Right ventricle myocardium inferior (tissue), 1 donor: ENCODE data around the gene MIF. TPM values are rescaled to one million over a fixed set of nuclear protein-coding genes. Genes with fewer than 3 reads are reported as not detected.
A peak's percentile ranks its signal among the peaks of the same experiment; 100 is the strongest.
"Not testable (repeated sequence)": the region's sequence is repeated elsewhere in the genome, so short reads cannot be mapped to it uniquely, and the experiment has no call there.

ENCODE experiments used
- ATAC-seq: fragments of 200-7000 bp; cut with Tn5 transposase; one replicate; pipeline ENCODE4 v1.9.1; 2020; ENCODE audit warnings: mild to moderate bottlenecking, moderate library complexity
- DNase-seq: peaks from one replicate; pipeline ENCODE4 v3.0.0; 2021; ENCODE audit errors: missing footprints
- intact Hi-C: fragments of 100-400 bp; cut with DNase I; formaldehyde crosslinking; loops from one replicate; pipeline ENCODE4 v1.11.0; 2022
- long read RNA-seq: library from polyadenylated mRNA; unstranded; transcript quantifications from one replicate; pipeline ENCODE4 v2.0.0, GENCODE V29; 2021
- total RNA-seq: library from RNA; stranded (reverse); fragmentation: NEBNext Ultra II Directional; extraction: Animal tissue kit (Norgen Biotek cat#: 25700); gene quantifications from one replicate; pipeline ENCODE4 v1.2.1, GENCODE V29; 2021
- donor health status: DM: no; HTN: yes; CAD: no; lungs with severe emphysema.

MIF gene
- total RNA-seq = 272 TPM
- long read RNA-seq, transcript MIF-201 (3 exons, 939 nt) = major isoform, 97 of 98 reads
- long read RNA-seq, partial matches to known transcripts = 0 of 98 reads
- long read RNA-seq, other reads (novel, unspliced or antisense) = 0 of 98 reads

DNA sequence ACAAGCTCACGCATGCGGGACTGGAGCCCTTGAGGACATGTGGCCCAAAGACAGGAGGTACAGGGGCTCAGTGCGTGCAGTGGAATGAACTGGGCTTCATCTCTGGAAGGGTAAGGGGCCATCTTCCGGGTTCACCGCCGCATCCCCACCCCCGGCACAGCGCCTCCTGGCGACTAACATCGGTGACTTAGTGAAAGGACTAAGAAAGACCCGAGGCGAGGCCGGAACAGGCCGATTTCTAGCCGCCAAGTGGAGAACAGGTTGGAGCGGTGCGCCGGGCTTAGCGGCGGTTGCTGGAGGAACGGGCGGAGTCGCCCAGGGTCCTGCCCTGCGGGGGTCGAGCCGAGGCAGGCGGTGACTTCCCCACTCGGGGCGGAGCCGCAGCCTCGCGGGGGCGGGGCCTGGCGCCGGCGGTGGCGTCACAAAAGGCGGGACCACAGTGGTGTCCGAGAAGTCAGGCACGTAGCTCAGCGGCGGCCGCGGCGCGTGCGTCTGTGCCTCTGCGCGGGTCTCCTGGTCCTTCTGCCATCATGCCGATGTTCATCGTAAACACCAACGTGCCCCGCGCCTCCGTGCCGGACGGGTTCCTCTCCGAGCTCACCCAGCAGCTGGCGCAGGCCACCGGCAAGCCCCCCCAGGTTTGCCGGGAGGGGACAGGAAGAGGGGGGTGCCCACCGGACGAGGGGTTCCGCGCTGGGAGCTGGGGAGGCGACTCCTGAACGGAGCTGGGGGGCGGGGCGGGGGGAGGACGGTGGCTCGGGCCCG, at the start of gene MIF:
Gene MIF, plus strand, starts transcription at position 439 of the 765 bp plus-strand sequence. Its CDS starts 92 bp downstream, at position 531.
- intact Hi-C loops = loop anchor here (2.0 kb wide), 1 partner anchor 21 kb away; no protein-coding TSS in a partner anchor
- peak; percentile 97 for DNase-seq
- peak; percentile 94 for ATAC-seq

DNA sequence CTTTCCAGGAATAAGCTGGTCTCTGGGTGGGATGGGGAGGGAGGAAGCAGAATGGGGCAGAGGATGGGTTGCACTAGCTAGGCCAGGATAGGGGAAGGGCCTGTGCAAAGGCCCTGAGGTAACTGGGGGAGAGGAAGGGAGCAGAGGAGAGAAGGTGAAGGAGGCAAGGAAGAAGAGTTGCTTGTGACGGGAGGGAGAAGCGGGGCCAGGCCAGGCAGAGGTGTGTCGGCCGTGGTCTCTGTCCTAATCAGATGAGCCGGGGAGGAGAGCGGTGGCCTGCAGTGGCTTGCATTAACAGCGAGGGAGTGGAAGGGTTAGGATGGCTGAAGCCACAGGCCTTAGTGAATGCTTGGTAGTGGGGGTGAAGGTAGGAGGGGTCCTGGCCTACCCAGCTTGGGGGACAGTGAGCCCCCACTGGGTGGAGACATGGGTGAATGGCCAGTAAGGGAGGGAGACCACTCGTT, 49.4 kb upstream of the MIF start:
- intact Hi-C loops = loop anchor here (5.0 kb wide), 4 partner anchors 57 to 322 kb away; partner anchors contain the start of genes CHCHD10 and SMARCB1
- no peak for ATAC-seq
- DNase-seq = peak; percentile 40

DNA sequence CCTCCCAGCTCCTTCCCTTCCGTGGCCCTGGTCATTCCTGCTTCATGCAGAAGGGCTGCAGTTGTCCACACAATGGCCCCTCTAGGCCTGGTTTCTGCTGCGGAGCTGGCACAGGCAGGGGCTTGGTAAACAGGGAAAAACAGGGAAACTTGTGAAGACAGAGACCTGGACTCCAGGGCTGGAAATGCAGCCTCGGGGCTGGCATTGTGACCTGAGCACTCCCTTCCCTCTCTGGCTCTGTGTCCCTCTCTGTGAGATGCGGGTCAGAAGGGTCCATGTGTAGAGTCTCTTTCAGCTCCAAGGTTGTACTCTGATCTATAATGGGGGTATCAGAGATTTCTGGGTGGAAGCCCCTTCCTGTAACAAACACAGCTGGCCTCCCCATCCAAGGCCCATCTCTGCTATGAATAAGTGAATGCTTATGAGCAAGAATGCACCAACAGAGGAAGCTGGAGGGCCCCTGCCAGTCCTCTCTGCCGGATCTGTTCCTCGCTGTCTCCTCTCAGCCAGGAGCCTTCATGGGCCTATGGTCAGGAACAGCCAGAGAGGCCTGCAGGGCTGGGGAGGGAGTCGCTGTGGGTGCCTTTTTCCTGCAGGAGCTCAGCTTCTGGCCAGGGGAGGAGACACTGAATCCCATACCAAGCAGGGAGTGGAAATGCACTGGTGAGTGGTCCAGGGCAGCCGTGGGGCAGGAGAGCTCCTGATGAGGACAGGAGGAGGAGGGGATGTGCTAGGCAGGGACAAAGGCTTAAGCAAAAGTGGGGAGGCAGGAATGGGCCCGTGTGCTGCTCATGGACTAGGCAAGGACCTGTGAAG, 48.7 kb upstream of the MIF start:
- intact Hi-C loops = loop anchor here (5.0 kb wide), 4 partner anchors 58 to 323 kb away; partner anchors contain the start of genes CHCHD10 and SMARCB1
- DNase-seq = peak; percentile 48
- no peak for ATAC-seq

DNA sequence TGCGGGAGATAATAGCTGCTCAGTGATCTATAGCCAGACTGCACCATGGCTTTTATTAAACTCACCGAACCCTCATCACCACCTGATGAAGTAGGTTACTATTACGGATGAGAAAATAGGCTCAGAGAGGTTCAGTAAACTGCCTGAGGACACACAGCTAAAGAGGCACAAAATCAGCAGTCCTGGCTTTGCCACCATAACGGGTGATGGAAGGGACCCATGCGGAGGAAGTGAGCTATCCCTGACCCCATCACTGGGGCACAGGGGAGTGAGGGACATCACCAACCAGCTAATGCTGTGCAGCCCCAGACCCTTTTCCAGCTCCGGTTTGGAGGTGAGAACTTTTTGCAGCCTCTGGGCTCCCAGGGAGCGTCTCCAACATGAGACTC, 48.1 kb upstream of the MIF start:
- ATAC-seq (no peak), DNase-seq (no peak)
- intact Hi-C loops = loop anchor here (5.0 kb wide), 4 partner anchors 59 to 324 kb away; partner anchors contain the start of genes CHCHD10 and SMARCB1

DNA sequence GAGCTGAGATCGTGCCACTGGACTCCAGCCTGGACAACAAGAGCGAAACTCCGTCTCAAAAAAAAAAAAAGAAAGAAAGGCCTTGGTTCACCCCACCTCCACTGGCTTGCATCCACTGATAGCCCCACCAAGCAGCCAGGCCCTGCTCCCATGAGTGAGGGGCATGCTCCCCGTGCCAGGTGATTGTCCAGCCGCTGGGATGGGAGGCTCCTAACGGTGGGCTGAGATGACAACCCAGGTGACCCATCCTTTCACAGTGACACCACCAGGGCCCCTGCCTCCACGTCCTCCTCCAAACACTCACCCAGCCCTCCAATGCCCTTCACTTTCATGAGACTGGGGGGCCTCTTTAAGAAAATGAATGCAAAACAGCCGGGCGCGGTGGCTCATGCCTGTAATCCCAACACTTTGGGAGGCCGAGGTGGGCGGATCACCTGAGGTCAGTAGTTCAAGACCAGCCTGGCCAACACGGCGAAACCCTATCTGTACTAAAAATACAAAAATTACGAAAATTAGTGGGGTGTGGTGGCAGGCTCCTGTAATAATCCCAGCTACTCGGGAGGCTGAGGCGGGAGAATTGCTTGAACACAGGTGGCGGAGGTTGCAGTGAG, 46.8 kb upstream of the MIF start:
- intact Hi-C loops = loop anchor here (5.0 kb wide), 4 partner anchors 60 to 325 kb away; partner anchors contain the start of genes CHCHD10 and SMARCB1
- ATAC-seq (no peak), DNase-seq (peak; percentile 20)

DNA sequence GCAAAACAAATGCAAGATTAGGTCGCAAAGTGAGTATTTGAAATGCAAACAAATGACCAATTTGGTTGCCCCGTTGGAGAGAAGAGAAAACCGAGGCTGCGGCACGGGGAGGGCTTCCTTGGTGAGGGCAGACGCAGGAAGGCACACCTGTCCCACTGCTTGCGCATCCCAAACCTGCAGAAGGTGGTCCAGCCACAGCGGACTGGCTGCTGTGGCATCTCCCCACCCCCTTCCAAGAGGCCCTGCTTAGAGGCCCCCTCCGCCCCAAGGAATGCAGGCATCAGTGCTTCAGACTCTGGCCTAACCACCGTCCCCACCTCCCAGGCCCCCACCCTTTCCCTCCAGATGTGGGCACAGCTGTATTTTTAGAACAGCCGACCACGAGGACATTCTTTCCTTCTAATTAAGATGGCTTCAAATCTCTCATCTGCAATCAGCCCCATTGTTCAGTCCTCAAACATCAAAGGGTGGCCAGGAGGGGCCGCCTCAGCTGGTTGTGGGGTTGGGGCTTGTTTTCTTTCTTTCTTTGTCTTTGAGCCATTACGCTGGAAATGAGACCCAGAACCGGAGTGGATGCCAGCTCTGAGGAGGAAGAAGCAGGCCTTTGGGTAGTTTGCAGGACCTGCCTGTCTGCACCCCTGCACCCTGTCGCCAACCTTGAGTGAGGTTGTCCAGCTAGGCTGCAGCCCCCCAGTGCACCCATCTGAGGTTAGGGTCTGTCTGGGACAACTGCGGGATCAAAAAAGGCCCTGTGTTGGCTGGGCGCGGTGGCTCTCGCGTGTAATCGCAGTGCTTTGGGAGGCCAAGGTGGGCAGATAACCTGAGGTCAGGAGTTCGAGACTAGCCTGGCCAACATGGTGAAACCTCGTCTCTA, 46.0 kb upstream of the MIF start:
- intact Hi-C loops = loop anchor here (5.0 kb wide), 4 partner anchors 61 to 326 kb away; partner anchors contain the start of genes CHCHD10 and SMARCB1
- ATAC-seq (no peak), DNase-seq (no peak)

DNA sequence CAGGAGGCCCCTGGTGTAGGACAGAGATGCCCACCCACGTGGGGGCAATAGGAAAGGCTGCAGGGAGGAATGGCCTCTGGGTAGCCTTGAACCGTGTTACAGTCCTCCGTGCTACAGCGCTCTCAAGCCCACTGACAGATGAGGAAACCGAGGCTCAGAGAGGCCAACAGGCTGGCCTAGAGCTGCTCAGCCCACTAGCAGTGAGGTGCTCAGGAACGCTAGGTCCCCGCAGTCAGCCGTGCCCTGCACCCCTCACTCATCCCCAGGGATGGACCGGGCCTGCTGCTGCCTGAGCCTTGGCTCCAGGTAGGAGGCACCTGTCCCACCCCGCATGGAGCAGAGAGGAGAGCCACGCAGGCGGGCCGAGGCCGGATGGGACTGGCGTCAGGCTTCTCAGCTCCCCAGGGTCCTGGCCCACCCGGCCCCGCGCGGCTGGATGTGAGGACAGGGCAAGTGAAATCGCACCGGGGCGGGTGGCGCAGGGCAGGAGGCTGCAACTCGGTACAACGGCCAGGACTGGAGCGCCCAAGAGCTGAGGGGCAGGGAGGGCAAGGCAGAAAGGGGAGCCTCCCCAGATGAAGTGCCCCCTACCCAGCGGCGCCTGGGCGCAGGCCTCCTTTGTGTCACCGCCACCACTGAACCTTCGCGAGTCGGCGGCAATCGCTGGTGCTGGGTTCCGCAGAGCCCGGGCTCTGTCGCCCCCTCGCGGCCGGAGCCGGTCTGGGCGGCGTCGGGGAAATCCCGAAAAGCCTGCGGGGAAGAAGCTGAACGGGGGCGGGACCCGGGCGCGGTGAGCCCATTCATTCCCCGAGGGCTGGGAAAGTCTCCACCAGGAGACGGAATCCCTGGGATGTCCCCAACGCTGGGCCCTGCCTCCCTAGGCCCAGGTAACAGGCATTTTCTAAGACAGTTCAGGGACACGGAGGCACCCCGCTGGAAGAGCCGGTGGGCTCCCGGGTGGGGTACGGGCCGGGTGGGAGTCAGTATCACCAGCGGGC, 44.9 kb upstream of the MIF start:
- DNase-seq (peak; percentile 92), ATAC-seq (peak; percentile 45)
- intact Hi-C loops = loop anchor here (5.0 to 10.0 kb wide), 5 partner anchors 62 to 535 kb away; partner anchors contain the start of genes CHCHD10 and SMARCB1

DNA sequence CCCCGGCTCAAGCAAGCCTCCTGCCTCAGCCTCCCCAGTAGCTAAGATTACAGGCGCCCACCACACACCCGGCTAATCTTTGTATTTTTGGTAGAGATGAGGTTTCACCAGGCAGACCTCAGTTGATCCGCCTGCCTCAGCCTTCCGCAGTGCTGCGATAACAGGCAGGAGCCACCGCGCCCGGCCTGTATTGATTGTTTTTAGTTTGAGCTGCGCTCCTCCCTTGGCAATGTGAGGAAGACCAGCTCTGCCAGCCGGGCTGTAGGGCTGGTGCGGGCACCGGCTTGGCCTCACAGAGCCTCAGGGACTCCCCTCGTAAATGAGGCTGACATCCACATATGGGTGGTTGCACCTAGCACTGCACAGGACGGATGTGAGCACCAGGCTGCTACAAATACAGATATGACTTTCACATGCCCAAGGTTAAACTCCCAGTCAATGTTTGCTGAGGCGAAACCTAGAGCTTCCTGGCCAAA, 44.0 kb upstream of the MIF start:
- DNase-seq (no peak), ATAC-seq (no peak)
- intact Hi-C loops = loop anchor here (10.0 kb wide), 1 partner anchor 535 kb away; no protein-coding TSS in a partner anchor

DNA sequence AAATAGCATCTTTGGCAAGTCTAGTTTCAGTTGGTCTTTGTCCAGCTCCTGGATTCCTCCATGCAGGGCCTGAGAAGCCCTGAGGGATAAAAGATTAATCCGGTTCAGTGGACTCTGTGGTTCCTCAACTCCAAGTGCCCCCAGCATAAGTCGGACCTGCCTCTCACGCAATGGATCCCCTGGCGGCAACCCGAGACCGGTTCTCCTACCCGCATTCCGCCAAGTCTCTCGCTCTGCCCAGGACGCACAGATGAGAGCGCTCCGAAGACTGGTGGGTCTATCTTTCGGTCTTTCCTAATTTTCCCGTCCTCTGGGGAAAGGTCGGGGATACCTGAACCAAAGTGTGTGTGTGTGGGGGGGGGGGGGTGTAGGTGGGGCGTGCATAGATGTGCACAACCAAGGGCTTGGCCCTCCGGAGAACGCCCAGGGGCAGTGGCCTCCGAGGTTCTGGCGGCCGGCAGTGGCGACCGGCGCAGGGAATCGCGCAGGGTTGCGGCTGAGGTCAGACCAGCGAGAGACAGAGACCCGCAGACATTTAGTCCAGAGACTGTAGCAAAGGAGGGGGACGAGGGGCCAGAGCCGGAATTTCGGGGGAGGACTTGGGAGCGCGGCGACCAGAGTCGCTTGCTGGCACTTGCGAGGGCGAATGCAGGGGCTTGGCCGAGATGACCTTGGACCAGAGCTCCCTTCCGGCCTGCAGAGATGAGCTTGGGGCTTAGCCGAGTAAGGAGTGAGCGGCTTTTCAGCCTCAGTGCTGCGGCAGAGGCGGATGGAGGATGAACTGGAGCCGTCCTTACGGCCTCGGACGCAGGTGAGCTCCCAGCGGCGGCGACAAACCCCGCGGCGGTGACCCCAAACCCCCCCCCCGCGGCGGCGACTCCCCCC, 37.2 kb upstream of the MIF start:
- intact Hi-C loops = loop anchor here (10.0 kb wide), 1 partner anchor 542 kb away; no protein-coding TSS in a partner anchor
- DNase-seq (no peak), ATAC-seq (peak; percentile 57)

DNA sequence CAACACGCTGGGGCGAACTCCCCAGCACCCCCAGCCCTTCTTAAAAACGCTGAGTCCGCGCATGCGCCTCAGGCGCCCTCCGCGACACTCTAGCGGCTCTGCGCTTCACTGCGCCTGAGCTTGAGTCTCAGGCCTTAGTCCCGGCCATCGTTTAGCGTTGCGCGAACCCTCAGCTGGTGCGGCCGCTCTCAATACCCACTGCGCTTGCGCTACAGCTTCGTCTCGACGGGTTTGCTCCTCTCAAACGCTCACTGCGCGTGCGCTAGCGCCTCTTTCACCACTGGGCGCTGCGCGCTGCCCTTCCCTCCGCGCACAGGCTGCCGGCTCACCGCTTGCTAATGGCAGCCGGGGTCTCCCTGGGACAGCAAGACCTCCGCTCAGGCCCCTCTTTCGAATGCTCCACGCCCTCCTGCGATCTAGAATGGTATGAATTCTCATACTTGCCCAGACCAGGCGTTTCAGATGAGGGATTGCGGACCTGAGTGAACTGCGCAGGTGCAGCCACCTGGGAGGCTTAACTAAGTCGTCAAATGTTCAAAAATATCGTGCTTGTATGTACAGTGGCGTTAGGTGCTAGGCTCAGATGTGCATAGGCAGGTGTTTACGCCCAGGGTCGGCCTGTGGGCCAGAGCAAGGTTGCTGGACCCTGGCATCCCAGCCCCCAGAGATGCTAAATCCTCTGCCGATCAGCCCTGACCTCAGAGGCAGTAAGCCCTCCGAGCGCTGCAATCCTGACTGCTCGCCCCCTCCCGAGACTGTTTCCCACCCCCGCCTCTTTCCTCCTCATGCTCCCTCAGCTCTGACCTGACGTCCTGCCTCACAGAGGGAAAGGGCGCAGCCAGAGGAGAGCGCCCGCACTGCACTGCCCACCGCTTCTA, 36.3 kb upstream of the MIF start, which contains the start of gene SLC2A11:
Gene SLC2A11, plus strand, starts transcription at position 270 of the 878 bp plus-strand sequence. Its CDS starts 125 bp downstream, at position 395.
- ATAC-seq = peak; percentile 97
- intact Hi-C loops = loop anchor here (10.0 kb wide), 1 partner anchor 543 kb away; no protein-coding TSS in a partner anchor

DNA sequence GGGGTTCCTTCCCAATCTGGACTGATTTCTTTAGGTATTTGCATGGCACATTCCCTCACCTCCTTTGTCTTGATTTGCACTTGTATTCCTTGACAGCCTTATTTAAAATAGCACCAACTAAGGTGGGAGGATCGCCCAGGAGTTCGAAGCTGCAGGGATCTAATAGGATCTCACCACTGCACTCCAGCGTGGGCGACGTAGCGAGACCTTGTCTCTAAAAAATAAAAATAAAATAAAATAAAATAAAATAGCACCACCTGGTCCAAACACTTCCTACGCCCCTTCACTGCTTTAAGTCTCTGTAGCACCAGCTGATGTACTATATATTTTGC, 35.7 kb upstream of the MIF start:
- DNase-seq (no peak), ATAC-seq (no peak)
- intact Hi-C loops = loop anchor here (10.0 kb wide), 1 partner anchor 544 kb away; no protein-coding TSS in a partner anchor

More for the DNA sequence above, 36.3 kb upstream of the MIF start, which contains the start of gene SLC2A11:
- DNase-seq = peak; percentile 99

DNA sequence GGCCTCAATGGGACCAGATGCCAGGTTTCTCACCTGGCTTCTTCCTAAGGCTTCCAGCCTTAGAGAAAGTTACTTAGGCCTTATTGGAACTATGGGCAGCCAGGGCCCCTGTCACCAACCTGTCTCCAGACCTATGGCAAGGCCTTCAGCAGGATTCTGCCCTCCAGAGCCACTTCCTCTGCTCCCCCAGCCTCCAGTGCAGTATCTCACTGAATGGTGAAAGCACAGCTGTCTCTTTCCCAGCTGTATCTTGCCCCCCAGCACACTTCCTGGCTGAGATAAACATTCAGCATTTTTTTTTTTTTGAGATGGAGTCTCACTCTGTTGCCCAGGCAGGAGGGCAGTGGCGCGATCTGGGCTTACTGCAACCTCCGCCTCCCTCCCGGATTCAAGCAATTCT, 35.0 kb upstream of the MIF start:
- DNase-seq = no peak
- intact Hi-C loops = loop anchor here (10.0 kb wide), 1 partner anchor 544 kb away; no protein-coding TSS in a partner anchor
- no peak for ATAC-seq

DNA sequence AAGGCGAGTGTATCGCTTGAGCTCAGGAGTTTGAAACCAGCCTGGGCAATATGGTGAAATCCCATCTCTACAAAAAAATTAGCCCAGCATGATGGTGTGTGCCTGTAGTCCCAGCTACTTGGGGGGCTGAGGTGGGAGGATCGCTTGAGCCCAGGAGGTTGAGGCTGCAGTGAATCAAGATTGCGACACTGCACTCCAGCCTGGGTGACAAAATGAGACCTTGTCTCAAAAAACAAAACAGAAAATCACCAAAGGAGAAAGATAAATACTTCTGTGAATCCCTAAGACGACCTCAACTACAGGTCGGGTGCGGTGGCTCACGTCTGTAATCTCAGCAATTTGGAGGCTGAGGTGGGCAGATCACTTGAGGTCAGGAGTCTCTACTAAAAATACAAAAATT, 34.0 kb upstream of the MIF start:
- intact Hi-C loops, DNase-seq, ATAC-seq: not testable (repeated sequence)

DNA sequence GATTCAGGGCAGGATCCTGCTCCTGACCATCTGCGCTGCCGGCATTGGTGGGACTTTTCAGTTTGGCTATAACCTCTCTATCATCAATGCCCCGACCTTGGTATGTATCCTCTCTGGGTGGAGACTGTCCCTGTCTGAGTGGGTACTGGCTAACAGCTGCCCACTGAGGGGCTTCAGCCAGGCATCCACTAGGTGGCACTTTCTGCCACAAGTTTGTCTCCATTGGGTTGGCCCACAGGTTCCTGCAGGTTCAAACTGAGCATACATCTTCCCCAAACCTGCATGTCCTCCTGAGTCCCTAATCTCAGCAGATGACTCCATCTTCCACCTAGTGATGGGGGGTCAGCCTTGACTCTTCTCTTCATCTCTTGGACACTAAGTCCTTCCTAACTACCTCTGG, 32.1 kb upstream of the MIF start:
- intact Hi-C loops = no loop called here

More for the DNA sequence above, 32.1 kb upstream of the MIF start:
- no peak for DNase-seq
- no peak for ATAC-seq
